ENCODE results near the gene AATF.

DNA sequence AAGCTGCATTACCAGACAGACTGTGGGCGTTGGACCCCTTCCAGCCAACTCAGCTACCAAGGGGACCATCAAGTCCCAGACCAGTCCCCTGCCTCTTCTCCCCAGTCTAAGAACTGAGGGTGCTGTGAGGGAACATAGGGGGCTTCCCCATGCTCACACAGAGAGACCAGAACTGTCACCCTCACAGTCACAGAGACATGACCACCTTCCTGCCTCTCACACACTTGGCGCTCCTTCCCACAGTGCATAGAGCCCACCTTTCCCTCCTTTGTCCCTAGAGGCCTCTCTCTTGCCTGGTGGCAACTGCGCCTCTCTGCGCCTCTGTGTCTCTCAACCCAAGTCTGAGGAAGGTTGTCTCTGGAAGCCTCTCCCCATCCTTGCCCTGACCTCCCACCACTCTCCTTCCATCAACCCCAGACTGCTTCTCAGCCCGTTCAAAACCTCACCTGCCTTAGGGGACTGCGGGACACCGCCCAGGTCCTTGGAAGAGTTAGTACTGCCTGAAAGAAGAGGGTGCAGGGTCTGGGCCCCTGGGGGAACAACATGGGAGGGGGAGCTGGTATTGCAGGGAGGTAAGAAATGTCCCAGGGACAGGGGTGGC lies 17.6 kb upstream of the AATF start:
- TF ChIP-seq, protein P1, sequence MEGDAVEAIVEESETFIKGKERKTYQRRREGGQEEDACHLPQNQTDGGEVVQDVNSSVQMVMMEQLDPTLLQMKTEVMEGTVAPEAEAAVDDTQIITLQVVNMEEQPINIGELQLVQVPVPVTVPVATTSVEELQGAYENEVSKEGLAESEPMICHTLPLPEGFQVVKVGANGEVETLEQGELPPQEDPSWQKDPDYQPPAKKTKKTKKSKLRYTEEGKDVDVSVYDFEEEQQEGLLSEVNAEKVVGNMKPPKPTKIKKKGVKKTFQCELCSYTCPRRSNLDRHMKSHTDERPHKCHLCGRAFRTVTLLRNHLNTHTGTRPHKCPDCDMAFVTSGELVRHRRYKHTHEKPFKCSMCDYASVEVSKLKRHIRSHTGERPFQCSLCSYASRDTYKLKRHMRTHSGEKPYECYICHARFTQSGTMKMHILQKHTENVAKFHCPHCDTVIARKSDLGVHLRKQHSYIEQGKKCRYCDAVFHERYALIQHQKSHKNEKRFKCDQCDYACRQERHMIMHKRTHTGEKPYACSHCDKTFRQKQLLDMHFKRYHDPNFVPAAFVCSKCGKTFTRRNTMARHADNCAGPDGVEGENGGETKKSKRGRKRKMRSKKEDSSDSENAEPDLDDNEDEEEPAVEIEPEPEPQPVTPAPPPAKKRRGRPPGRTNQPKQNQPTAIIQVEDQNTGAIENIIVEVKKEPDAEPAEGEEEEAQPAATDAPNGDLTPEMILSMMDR (IDR thresholded peaks at IDR 0.05 in 4 of 5, conservative IDR thresholded peaks at IDR 0.05 in 1 of 5) = no peak
- no peak for TF ChIP-seq POLR2A (IDR thresholded peaks at IDR 0.05)

All from gastrocnemius medialis (tissue), 4 donors.